HEK293T (cell line): Measurements from ENCODE around the gene DNASE1L2.

ENCODE experiments used
- FOXM1 ChIP-seq: fragments of 450-650 bp; IDR thresholded peaks from 2 replicates; pipeline ENCODE4 v1.6.1; 2017; ENCODE audit warnings: mild to moderate bottlenecking, borderline replicate concordance
- TF ChIP-seq, protein P1 (sequence below): fragments of 450-650 bp; IDR thresholded peaks from 2 replicates; pipeline ENCODE4 v1.6.1; 2016

DNA sequence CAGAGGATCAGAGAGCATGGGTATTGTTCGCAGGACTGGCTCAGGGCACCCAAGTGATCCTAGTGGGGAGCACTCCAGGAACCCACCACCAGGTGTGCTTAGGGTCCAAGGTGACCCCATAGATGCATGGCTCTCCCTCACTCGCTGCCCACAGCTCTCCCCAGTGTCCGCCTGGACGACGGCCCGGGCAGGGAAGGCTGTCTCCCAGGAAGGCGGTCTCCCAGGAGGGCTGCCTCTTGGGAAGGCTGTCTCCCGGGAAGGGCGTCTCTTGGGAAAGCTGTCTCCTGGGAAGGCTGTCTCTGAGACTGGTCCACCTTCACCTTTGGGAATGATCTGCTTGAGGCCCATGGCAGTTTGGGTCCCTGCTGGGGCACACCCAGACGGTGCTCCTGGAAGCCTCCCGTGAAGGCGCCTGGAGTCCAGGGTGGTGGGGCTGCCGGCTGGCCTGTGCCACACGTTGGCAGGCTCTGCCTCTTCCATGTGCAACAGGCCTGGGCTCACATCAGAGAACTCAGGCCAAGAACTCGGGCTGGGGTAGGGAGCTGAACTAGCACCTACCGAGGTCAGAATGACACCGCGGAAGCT, 10.1 kb downstream of the DNASE1L2 start:
- TF ChIP-seq, protein P1, sequence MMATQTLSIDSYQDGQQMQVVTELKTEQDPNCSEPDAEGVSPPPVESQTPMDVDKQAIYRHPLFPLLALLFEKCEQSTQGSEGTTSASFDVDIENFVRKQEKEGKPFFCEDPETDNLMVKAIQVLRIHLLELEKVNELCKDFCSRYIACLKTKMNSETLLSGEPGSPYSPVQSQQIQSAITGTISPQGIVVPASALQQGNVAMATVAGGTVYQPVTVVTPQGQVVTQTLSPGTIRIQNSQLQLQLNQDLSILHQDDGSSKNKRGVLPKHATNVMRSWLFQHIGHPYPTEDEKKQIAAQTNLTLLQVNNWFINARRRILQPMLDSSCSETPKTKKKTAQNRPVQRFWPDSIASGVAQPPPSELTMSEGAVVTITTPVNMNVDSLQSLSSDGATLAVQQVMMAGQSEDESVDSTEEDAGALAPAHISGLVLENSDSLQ: no peak
- TF ChIP-seq FOXM1: no peak
